Fibroblast of skin of abdomen (primary cell): Measurements from ENCODE around the gene PTPRN.
A peak's percentile ranks its signal among the peaks of the same experiment; 100 is the strongest.
"Not testable (repeated sequence)": the region's sequence is repeated elsewhere in the genome, so short reads cannot be mapped to it uniquely, and the experiment has no call there.

Experiments
- DNase-seq: peaks from one replicate; pipeline ENCODE4 v3.0.0-alpha.2; 2013

Gene PTPRN

GRCh38 chr2:219266886-219267285 lies 42.3 kb downstream of the PTPRN start:
- no peak for DNase-seq

- DNase-seq = no peak
These were observed 43.0 kb downstream of the PTPRN start for GRCh38 chr2:219266232-219266631.

GRCh38 chr2:219261024-219261855 lies 48.0 kb downstream of the PTPRN start:
- DNase-seq = no peak

GRCh38 chr2:219258942-219259341 lies 50.3 kb downstream of the PTPRN start:
- DNase-seq = not testable (repeated sequence)

- no peak for DNase-seq
These were observed 54.5 kb downstream of the PTPRN start for GRCh38 chr2:219254590-219255201.

GRCh38 chr2:219253753-219254589 lies 55.2 kb downstream of the PTPRN start, which contains the start of gene TUBA4A:
TUBA4A (minus strand) TSS chr2:219253918; CDS start chr2:219253858, 60 bp downstream.
- DNase-seq = peak; percentile 37

GRCh38 chr2:219252900-219253752 lies 56.1 kb downstream of the PTPRN start, which contains the start of gene TUBA4B:
TUBA4B (plus strand) TSS chr2:219253243; CDS start chr2:219253408, 165 bp downstream.
- peak; percentile 24 for DNase-seq

GRCh38 chr2:219252570-219252899 lies 56.7 kb downstream of the PTPRN start:
- no peak for DNase-seq

GRCh38 chr2:219252084-219252483 lies 57.1 kb downstream of the PTPRN start:
- DNase-seq = no peak

GRCh38 chr2:219251656-219252055 lies 57.5 kb downstream of the PTPRN start:
- DNase-seq = no peak

GRCh38 chr2:219250049-219250781 lies 59.0 kb downstream of the PTPRN start:
- DNase-seq = no peak

GRCh38 chr2:219249203-219249980 lies 59.8 kb downstream of the PTPRN start:
- DNase-seq = peak; percentile 67

GRCh38 chr2:219248845-219249202 lies 60.4 kb downstream of the PTPRN start:
- no peak for DNase-seq

GRCh38 chr2:219247678-219248642 lies 61.2 kb downstream of the PTPRN start:
- no peak for DNase-seq

- no peak for DNase-seq
These were observed 62.6 kb downstream of the PTPRN start for GRCh38 chr2:219246559-219246958.

- DNase-seq = no peak
These were observed 63.3 kb downstream of the PTPRN start for GRCh38 chr2:219245899-219246230.

GRCh38 chr2:219245148-219245898 lies 63.9 kb downstream of the PTPRN start, which contains the start of the genes GLB1L and STK16:
GLB1L (minus strand) TSS chr2:219245444; CDS start chr2:219243573, 1,871 bp downstream.
STK16 (plus strand) TSS chr2:219245479; CDS start chr2:219246000, 521 bp downstream.
- DNase-seq = peak; percentile 91

GRCh38 chr2:219244789-219245147 lies 64.4 kb downstream of the PTPRN start:
- no peak for DNase-seq
